Measurements from ENCODE around the gene BAD. TPM values are rescaled to one million over a fixed set of nuclear protein-coding genes. Genes with fewer than 3 reads are reported as not detected.

Gene BAD
- total and polyA plus RNA-seq, 2 of the 13 experiments (the other 11 are each of a cell fraction or from before 2014, with no cell fraction given), result 17.9 to 28.5 TPM

DNA sequence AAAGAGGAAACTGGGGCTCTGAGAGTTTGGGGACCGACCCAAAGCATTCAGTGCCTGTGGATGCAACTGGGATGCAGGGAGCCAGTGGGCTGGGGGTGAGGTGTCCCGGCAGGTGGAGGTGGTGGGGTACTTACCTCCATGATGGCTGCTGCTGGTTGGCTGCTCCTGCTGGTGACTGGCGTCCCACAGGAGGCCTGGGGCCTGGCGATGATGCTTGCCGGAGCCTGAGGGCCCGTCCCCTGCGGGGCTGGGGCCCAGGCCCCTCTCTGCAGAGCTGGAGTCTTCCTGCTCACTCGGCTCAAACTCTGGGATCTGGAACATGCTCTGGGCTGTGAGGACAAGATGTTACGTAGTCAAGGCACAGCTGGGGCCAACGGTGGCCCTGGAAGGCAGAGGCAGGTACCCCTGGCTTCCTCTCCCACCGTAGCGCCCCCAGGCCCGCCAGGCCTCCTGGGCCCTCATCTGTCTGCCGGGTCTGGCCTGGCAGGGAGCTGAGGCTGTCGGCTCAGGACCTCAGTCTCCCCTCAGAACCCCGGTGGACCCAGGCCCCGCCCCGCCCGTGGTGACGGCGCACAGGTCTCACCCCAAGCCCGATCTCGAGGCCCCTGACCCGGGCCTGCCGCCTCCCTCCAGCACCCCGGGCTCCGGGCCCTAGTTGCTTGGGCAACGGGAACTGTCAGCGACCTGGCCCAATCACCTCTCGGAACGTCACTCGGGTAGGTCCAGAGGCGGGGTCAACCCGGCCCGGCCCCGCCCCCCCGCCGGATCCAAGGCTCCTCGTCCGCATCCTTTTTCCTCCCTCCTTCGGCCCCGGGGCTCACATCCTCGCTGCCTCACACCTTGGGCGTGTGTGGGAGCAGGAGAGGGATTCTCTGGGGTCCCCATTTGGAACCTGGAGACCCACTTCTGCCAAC lies at the start of gene BAD (continued):
- TF ChIP-seq, protein P1, sequence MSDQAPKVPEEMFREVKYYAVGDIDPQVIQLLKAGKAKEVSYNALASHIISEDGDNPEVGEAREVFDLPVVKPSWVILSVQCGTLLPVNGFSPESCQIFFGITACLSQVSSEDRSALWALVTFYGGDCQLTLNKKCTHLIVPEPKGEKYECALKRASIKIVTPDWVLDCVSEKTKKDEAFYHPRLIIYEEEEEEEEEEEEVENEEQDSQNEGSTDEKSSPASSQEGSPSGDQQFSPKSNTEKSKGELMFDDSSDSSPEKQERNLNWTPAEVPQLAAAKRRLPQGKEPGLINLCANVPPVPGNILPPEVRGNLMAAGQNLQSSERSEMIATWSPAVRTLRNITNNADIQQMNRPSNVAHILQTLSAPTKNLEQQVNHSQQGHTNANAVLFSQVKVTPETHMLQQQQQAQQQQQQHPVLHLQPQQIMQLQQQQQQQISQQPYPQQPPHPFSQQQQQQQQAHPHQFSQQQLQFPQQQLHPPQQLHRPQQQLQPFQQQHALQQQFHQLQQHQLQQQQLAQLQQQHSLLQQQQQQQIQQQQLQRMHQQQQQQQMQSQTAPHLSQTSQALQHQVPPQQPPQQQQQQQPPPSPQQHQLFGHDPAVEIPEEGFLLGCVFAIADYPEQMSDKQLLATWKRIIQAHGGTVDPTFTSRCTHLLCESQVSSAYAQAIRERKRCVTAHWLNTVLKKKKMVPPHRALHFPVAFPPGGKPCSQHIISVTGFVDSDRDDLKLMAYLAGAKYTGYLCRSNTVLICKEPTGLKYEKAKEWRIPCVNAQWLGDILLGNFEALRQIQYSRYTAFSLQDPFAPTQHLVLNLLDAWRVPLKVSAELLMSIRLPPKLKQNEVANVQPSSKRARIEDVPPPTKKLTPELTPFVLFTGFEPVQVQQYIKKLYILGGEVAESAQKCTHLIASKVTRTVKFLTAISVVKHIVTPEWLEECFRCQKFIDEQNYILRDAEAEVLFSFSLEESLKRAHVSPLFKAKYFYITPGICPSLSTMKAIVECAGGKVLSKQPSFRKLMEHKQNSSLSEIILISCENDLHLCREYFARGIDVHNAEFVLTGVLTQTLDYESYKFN (CRISPR knock-in tag; conservative IDR thresholded peaks at IDR 0.05), result 0 out of 2 replicates have a peak, but pooled peaks have one; percentile 23
- TF ChIP-seq GMEB2 (CRISPR knock-in tag; IDR thresholded peaks at IDR 0.05; ENCODE audit: low read depth), result no peak
- peak; percentile 41; the same call in 1 of the 2 replicates for TF ChIP-seq DRAP1 (CRISPR knock-in tag; IDR thresholded peaks at IDR 0.05)
- TF ChIP-seq MTA1 (CRISPR knock-in tag; IDR thresholded peaks at IDR 0.05; ENCODE audit: borderline replicate concordance), result 0 out of 2 replicates have a peak, but pooled peaks have one; percentile 7
- no peak for TF ChIP-seq CEBPG (CRISPR knock-in tag; IDR thresholded peaks at IDR 0.05)
- TF ChIP-seq ZNF550 (CRISPR knock-in tag; IDR thresholded peaks at IDR 0.05; ENCODE audit: borderline replicate concordance), result no peak
- TF ChIP-seq NR2C2 (CRISPR knock-in tag; IDR thresholded peaks at IDR 0.05; ENCODE audit: borderline replicate concordance), result no peak
- TF ChIP-seq ZNF33A (CRISPR knock-in tag; IDR thresholded peaks at IDR 0.05; ENCODE audit: borderline replicate concordance), result 0 out of 2 replicates have a peak, but pooled peaks have one; percentile 57
- no peak for TF ChIP-seq TMF1 (CRISPR knock-in tag; IDR thresholded peaks at IDR 0.05; ENCODE audit: low read depth)
- TF ChIP-seq ZMYM4 (CRISPR knock-in tag; IDR thresholded peaks at IDR 0.05), result 0 out of 2 replicates have a peak, but pooled peaks have one; percentile 18
- TF ChIP-seq ZBTB26 (CRISPR knock-in tag; IDR thresholded peaks at IDR 0.05; ENCODE audit: borderline replicate concordance), result 0 out of 2 replicates have a peak, but pooled peaks have one; percentile 27
- TF ChIP-seq HNRNPLL (IDR thresholded peaks at IDR 0.05; ENCODE audit: low read depth, low read length, poor library complexity, severe bottlenecking), result peak; percentile 80
- TF ChIP-seq ZBTB3 (CRISPR knock-in tag; IDR thresholded peaks at IDR 0.05; ENCODE audit: borderline replicate concordance, low read depth), result no peak
- TF ChIP-seq MXD3 (CRISPR knock-in tag; IDR thresholded peaks at IDR 0.05), result no peak
- 0 out of 2 replicates have a peak, but pooled peaks have one; percentile 51 for TF ChIP-seq ZZZ3 (CRISPR knock-in tag; IDR thresholded peaks at IDR 0.05; ENCODE audit: borderline replicate concordance)
- TF ChIP-seq POLR2AphosphoS5 (IDR thresholded peaks at IDR 0.05; ENCODE audit: low read depth, low read length), result peak; percentile 39; the same call in 1 of the 2 replicates
- no peak for TF ChIP-seq ZFP36 (IDR thresholded peaks at IDR 0.05; ENCODE audit: borderline replicate concordance, low read depth, low read length, partially characterized antibody)
- TF ChIP-seq ZNF292 (CRISPR knock-in tag; IDR thresholded peaks at IDR 0.05; ENCODE audit: borderline replicate concordance, low read depth), result no peak
